Measurements from ENCODE around the gene LAPTM4A.
"Not testable (repeated sequence)": the region's sequence is repeated elsewhere in the genome, so short reads cannot be mapped to it uniquely, and the experiment has no call there.

- not testable (repeated sequence) for TF ChIP-seq CTCF, POLR2A (IDR thresholded peaks at IDR 0.05)
Measured at GRCh38 chr2:20045712-20046292, 5.6 kb downstream of the LAPTM4A start.

All from stomach (tissue), 4 donors.